H1 (cell line): Measurements from ENCODE around the gene SCAMP2. TPM values are rescaled to one million over a fixed set of nuclear protein-coding genes. Genes with fewer than 3 reads are reported as not detected.

Experiments used
- BACH1 ChIP-seq: IDR thresholded peaks from 2 replicates; pipeline ENCODE4 v1.6.1; 2012; ENCODE audit warnings: low read length, improper control_type of control experiment
- BCL11A ChIP-seq, 2 experiments: IDR thresholded peaks; one replicate each; pipeline ENCODE4 v1.6.1; 2011; ENCODE audit warnings: low read depth in 2 of 2, low read length in 2 of 2, mild to moderate bottlenecking in 2 of 2
- CBX8 ChIP-seq: fragments of 300-800, 300-1000 bp; sonication (generic); IDR thresholded peaks from 2 replicates; pipeline ENCODE4 v1.7.1; 2016; ENCODE audit warnings: low read depth, low read length, borderline replicate concordance
- CEBPB ChIP-seq: IDR thresholded peaks from 2 replicates; pipeline ENCODE4 v1.6.1; 2012; ENCODE audit warnings: low read depth, low read length
- CHD7 ChIP-seq: fragments of 300-600 bp; sonication (generic); IDR thresholded peaks from 2 replicates; pipeline ENCODE4 v1.7.1; 2012; ENCODE audit warnings: low read length, moderate library complexity, mild to moderate bottlenecking, inconsistent platforms; ENCODE audit not compliant: insufficient replicate concordance
- EZH2 ChIP-seq: fragments of 200-600 bp; sonication (generic); IDR thresholded peaks from 2 replicates; pipeline ENCODE4 v1.7.1; 2012; ENCODE audit warnings: low read depth, mild to moderate bottlenecking, moderate library complexity, low read length, inconsistent platforms; ENCODE audit not compliant: severe bottlenecking
- GTF2F1 ChIP-seq: IDR thresholded peaks from 2 replicates; pipeline ENCODE4 v1.6.1; 2012; ENCODE audit warnings: low read depth, low read length, improper control_type of control experiment, borderline replicate concordance
- SIX5 ChIP-seq: IDR thresholded peaks from 2 replicates; pipeline ENCODE4 v1.6.1; 2011; ENCODE audit warnings: mild to moderate bottlenecking, low read depth, low read length
- SP1 ChIP-seq: IDR thresholded peaks from 2 replicates; pipeline ENCODE4 v1.6.1; 2011; ENCODE audit warnings: low read depth, low read length
- SRF ChIP-seq: IDR thresholded peaks from 2 replicates; pipeline ENCODE4 v1.6.1; 2011; ENCODE audit warnings: mild to moderate bottlenecking, low read depth, low read length, moderate library complexity
- TAF1 ChIP-seq: IDR thresholded peaks from 2 replicates; pipeline ENCODE4 v1.6.1; 2011; ENCODE audit warnings: mild to moderate bottlenecking, low read depth, low read length
- YY1 ChIP-seq: IDR thresholded peaks from 2 replicates; pipeline ENCODE4 v1.6.1; 2011; ENCODE audit warnings: low read depth, mild to moderate bottlenecking, low read length
- ZNF274 ChIP-seq: IDR thresholded peaks from 2 replicates; pipeline ENCODE4 v1.7.0; 2012; ENCODE audit warnings: low read length, borderline replicate concordance; ENCODE audit errors: extremely low read depth
- polyA plus RNA-seq, 7 experiments: library from polyadenylated mRNA; depleted of rRNA in 3 of 7; stranded (reverse) in 5 of 7; unstranded in 2 of 7; fragments of >200 nt in 5 of 7; fragments of 200-250 nt in 2 of 7; gene quantifications; 1 replicate in 5 of 7; 2 replicates in 1 of 7; 4 replicates in 1 of 7; pipeline versions ENCODE4 v1.2.1 to v1.2.3, GENCODE V29; 2011 to 2013; ENCODE audit warnings: missing spikeins in 2 of 7, mixed read lengths in 2 of 7
- total RNA-seq: library from RNA; stranded (reverse); fragmentation: NEBNext Ultra II Directional; extraction: Animal tissue kit (Norgen Biotek cat#: 25700); gene quantifications from 2 replicates; pipeline ENCODE4 v1.2.1, GENCODE V29; 2021

SCAMP2 gene
- total and polyA plus RNA-seq, 2 of the 8 experiments (the other 6 are each of a cell fraction or from before 2014, with no cell fraction given): 41.7 to 131 TPM

GRCh38 chr15:74835312-74835823 is 37.8 kb downstream of the SCAMP2 start (continued):
- TF ChIP-seq CHD7: no peak
- TF ChIP-seq CBX8: no peak
- TF ChIP-seq GTF2F1: no peak
- no peak for TF ChIP-seq CEBPB
- TF ChIP-seq EZH2: no peak
- no peak for TF ChIP-seq ZNF274
- TF ChIP-seq SP1: no peak
- no peak for TF ChIP-seq BCL11A (IDR thresholded peaks at IDR 0.05; ENCODE audit: low read depth in 2 of 2, low read length in 2 of 2)
- TF ChIP-seq SIX5: no peak
- TF ChIP-seq BACH1: peak; percentile 66; the same call in 1 of the 2 replicates
- TF ChIP-seq TAF1: no peak
- TF ChIP-seq YY1: peak; percentile 62; the same call in 1 of the 2 replicates
- no peak for TF ChIP-seq SRF
